PC-9 (cell line): ENCODE measurements around the gene SAP25. TPM values are rescaled to one million over a fixed set of nuclear protein-coding genes. Genes with fewer than 3 reads are reported as not detected.

ENCODE experiments used
- BruUV-seq: library from RNA; stranded (reverse); fragments of 400-500 nt; replicated peaks from 2 replicates; lab custom pipeline; 2021; lab: Mats Ljungman, UMichigan
- CTCF ChIA-PET: fragments of 300-600 bp; sonication (Branson Sonifier 250); formaldehyde crosslinking; loops from one replicate; lab custom pipeline; 2022; ENCODE audit warnings: antibody characterized with exemption; lab: Charles Lee
- POLR2A ChIA-PET: fragments of 300-600 bp; sonication (Branson Sonifier 250); formaldehyde crosslinking; loops from one replicate; lab custom pipeline; 2022; ENCODE audit warnings: antibody characterized with exemption; ENCODE audit not compliant: unreplicated experiment; lab: Charles Lee
- DNase-seq, 2 experiments: peaks; one replicate each; pipeline versions ENCODE4 v3.0.0 to v3.0.0-alpha.2; 2015 to 2022; ENCODE audit warnings: mixed read lengths in 1 of 2
- H2AFZ ChIP-seq: fragments of 200-600 bp; sonication (generic); 2 replicates; pipeline ENCODE4 v1.8.1; 2017; ENCODE audit warnings: antibody characterized with exemption
- H3F3A ChIP-seq: fragments of 200-600 bp; sonication (generic); 2 replicates; pipeline ENCODE4 v1.8.1; 2017; ENCODE audit warnings: antibody characterized with exemption, mild to moderate bottlenecking, low read depth; ENCODE audit not compliant: insufficient read depth
- H3K27ac ChIP-seq: fragments of 200-600 bp; sonication (generic); 2 replicates; pipeline ENCODE4 v1.6.1; 2016; ENCODE audit warnings: mixed run types
- H3K27me3 ChIP-seq: fragments of 200-600 bp; sonication (generic); 2 replicates; pipeline ENCODE4 v1.6.1; 2016; ENCODE audit warnings: low read depth, mixed run types; ENCODE audit not compliant: insufficient read depth
- H3K36me3 ChIP-seq: fragments of 200-600 bp; sonication (generic); 2 replicates; pipeline ENCODE4 v1.6.1; 2016; ENCODE audit warnings: low read depth, mixed run types
- H3K4me1 ChIP-seq: fragments of 200-600 bp; sonication (generic); replicated peaks from 2 replicates; pipeline ENCODE4 v1.6.1; 2016; ENCODE audit warnings: mixed run types; ENCODE audit not compliant: insufficient read depth
- H3K4me2 ChIP-seq: fragments of 200-600 bp; sonication (generic); 2 replicates; pipeline ENCODE4 v1.6.1; 2017; ENCODE audit warnings: mixed run types
- H3K4me3 ChIP-seq: fragments of 200-600 bp; sonication (generic); 2 replicates; pipeline ENCODE4 v1.6.1; 2016; ENCODE audit warnings: mixed run types
- H3K79me2 ChIP-seq: fragments of 200-600 bp; sonication (generic); 2 replicates; pipeline ENCODE4 v1.6.1; 2017; ENCODE audit warnings: low read depth, mixed run types
- H3K9me2 ChIP-seq: fragments of 200-600 bp; sonication (generic); 2 replicates; pipeline ENCODE4 v1.8.1; 2017; ENCODE audit warnings: mild to moderate bottlenecking; ENCODE audit not compliant: insufficient read depth
- H3K9me3 ChIP-seq: fragments of 200-600 bp; sonication (generic); 2 replicates; pipeline ENCODE4 v1.8.1; 2016; ENCODE audit warnings: low read depth; ENCODE audit not compliant: insufficient read depth
- H4K20me1 ChIP-seq: fragments of 200-600 bp; sonication (generic); 2 replicates; pipeline ENCODE4 v1.8.1; 2017; ENCODE audit not compliant: insufficient read depth
- CTCF ChIP-seq: fragments of 200-600 bp; sonication (generic); conservative IDR thresholded peaks from 2 replicates; pipeline ENCODE4 v1.6.1; 2017; ENCODE audit warnings: mixed run types, antibody characterized with exemption, mild to moderate bottlenecking, moderate library complexity
- EZH2 ChIP-seq: fragments of 200-600 bp; sonication (generic); IDR thresholded peaks from 2 replicates; pipeline ENCODE4 v1.8.0; 2017; ENCODE audit warnings: antibody characterized with exemption, low read depth
- intact Hi-C: fragments of 100-400 bp; cut with micrococcal nuclease; formaldehyde crosslinking; loops from one replicate; pipeline ENCODE4 v1.10.0; 2022; ENCODE audit not compliant: unreplicated experiment
- total RNA-seq: library from RNA; stranded (reverse); gene quantifications from 2 replicates; pipeline ENCODE4 v1.2.3, GENCODE V29; 2021

Gene SAP25
- total RNA-seq, 1 experiment from 2014 or later: 11.0 TPM

GRCh38 chr7:100563809-100564400 is 9.8 kb downstream of the SAP25 start:
- Histone ChIP-seq H3K27ac (no peak overlapping the region), H4K20me1 (no peaks in the 10 kb centered on the region), H3K9me2 (no peaks in the 10 kb centered on the region), H3K9me3 (no peaks in the 10 kb centered on the region), H3K27me3 (no peaks in the 10 kb centered on the region), H2AFZ (no peak overlapping the region), H3K4me1 (0 out of 2 replicates have a peak, but pooled peaks cover 8% of the 10 kb centered on the region), H3F3A (peaks cover 17% of the 10 kb centered on the region), H3K4me2 (no peak overlapping the region), H3K79me2 (no peaks in the 10 kb centered on the region), H3K36me3 (no peaks in the 10 kb centered on the region), H3K4me3 (no peak overlapping the region)
- no TSS peak for BruUV-seq
- TF ChIP-seq CTCF (peak; percentile 96), EZH2 (no peak)
- intact Hi-C loops: loop anchor here (1.0 to 2.0 kb wide), 3 partner anchors 25 to 127 kb away; partner anchors contain the start of gene GNB2
- DNase-seq: peak in 1 of 2 experiments; percentile 80
- POLR2A ChIA-PET: interaction anchor here (0.7 kb wide), 1 partner anchor 1799 kb away, joined by 7 read pairs; no protein-coding TSS in a partner anchor
- CTCF ChIA-PET: interaction anchor here (0.6 to 0.9 kb wide), 2 partner anchors 22 to 102 kb away, joined by 5 to 16 read pairs; no protein-coding TSS in a partner anchor

DNA sequence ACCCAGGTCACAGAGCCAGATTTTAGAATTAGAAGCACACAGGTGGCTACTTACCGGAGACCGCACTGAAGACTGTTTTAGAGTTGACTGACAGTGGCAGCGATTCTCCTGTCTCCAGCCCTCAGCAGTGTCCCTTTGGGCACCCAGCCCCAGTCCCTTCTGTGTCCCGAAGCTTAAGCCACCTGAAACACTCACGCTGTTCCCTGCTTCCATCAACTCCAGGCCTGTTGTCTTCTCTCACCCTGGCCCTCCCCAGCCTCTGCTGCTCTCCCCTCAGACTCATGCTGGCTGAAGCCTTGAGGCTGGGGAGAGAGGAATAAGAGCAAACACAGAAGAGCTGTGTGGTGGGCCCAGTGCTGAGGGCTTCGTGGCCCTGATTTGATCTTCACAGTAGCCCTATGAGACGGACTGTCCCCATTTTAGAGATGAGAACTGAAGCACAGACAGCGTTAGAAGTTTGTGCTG is 10.6 kb downstream of the SAP25 start:
- no TSS peak for BruUV-seq
- no peak overlapping the region for H2AFZ ChIP-seq
- no peaks in the 10 kb centered on the region for H3K27me3 ChIP-seq
- DNase-seq: no peak
- POLR2A ChIA-PET: no interaction called here
- H3K9me3 ChIP-seq: no peaks in the 10 kb centered on the region
- 0 out of 2 replicates have a peak, but pooled peaks cover 8% of the 10 kb centered on the region for H3K4me1 ChIP-seq
- TF ChIP-seq CTCF (no peak), EZH2 (no peak)
- peaks cover 23% of the 10 kb centered on the region for H3F3A ChIP-seq
- H3K9me2 ChIP-seq: no peaks in the 10 kb centered on the region
- CTCF ChIA-PET: no interaction called here
- no peaks in the 10 kb centered on the region for H4K20me1 ChIP-seq
- H3K4me2 ChIP-seq: no peak overlapping the region
- H3K36me3 ChIP-seq: no peaks in the 10 kb centered on the region
- H3K27ac ChIP-seq: no peak overlapping the region
- intact Hi-C loops: no loop called here
- no peak overlapping the region for H3K4me3 ChIP-seq
- H3K79me2 ChIP-seq: no peaks in the 10 kb centered on the region

GRCh38 chr7:100562195-100563099 is 11.3 kb downstream of the SAP25 start:
- BruUV-seq: no TSS peak
- H4K20me1 ChIP-seq: no peaks in the 10 kb centered on the region
- no peak for TF ChIP-seq CTCF
- no peak for TF ChIP-seq EZH2
- no peaks in the 10 kb centered on the region for H3K27me3 ChIP-seq
- H3K9me3 ChIP-seq: no peaks in the 10 kb centered on the region
- ChIA-PET CTCF (interaction anchor here (0.5 kb wide), 1 partner anchor 114 kb away, joined by 7 read pairs; no protein-coding TSS in a partner anchor), POLR2A (no interaction called here)
- no peak overlapping the region for H2AFZ ChIP-seq
- H3K4me2 ChIP-seq: no peak overlapping the region
- H3K4me1 ChIP-seq: 0 out of 2 replicates have a peak, but pooled peaks cover 8% of the 10 kb centered on the region
- DNase-seq: no peak
- H3K4me3 ChIP-seq: no peak overlapping the region
- no peaks in the 10 kb centered on the region for H3K36me3 ChIP-seq
- no peaks in the 10 kb centered on the region for H3K9me2 ChIP-seq
- intact Hi-C loops: no loop called here
- no peaks in the 10 kb centered on the region for H3K79me2 ChIP-seq
- H3F3A ChIP-seq: peaks cover 23% of the 10 kb centered on the region
- H3K27ac ChIP-seq: no peak overlapping the region
